ENCODE data around the gene FBXL20.
"Not testable (repeated sequence)": the region's sequence is repeated elsewhere in the genome, so short reads cannot be mapped to it uniquely, and the experiment has no call there.

Gene FBXL20

DNA sequence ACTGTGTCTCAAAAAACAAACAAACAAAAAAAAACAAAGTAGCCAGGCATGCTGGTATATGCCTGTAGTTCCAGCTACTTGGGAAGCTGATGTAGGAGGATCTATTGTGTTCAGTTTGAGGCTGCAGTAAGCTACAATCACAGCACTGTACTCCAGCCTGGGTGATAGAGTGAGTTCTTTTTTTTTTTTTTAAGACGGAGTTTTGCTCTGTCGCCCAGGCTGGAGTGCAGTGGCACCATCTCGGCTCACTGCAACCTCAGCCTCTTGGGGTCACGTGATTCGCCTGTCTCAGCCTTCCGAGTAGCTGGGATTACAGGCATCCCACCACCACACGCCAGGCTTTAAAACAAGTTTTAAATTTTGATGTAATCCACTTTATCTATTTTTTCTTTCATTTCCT is 95.4 kb downstream of the FBXL20 start:
- TF ChIP-seq, protein P1, sequence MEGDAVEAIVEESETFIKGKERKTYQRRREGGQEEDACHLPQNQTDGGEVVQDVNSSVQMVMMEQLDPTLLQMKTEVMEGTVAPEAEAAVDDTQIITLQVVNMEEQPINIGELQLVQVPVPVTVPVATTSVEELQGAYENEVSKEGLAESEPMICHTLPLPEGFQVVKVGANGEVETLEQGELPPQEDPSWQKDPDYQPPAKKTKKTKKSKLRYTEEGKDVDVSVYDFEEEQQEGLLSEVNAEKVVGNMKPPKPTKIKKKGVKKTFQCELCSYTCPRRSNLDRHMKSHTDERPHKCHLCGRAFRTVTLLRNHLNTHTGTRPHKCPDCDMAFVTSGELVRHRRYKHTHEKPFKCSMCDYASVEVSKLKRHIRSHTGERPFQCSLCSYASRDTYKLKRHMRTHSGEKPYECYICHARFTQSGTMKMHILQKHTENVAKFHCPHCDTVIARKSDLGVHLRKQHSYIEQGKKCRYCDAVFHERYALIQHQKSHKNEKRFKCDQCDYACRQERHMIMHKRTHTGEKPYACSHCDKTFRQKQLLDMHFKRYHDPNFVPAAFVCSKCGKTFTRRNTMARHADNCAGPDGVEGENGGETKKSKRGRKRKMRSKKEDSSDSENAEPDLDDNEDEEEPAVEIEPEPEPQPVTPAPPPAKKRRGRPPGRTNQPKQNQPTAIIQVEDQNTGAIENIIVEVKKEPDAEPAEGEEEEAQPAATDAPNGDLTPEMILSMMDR (conservative IDR thresholded peaks at IDR 0.05; ENCODE audit: low read length) = no peak
- H3K4me3 ChIP-seq (ENCODE audit: low read length) = no peak overlapping the region
- DNase-seq (ENCODE audit: low read depth) = no peak

- no peak for DNase-seq (ENCODE audit: low read depth)
- no peak overlapping the region for H3K4me3 ChIP-seq (ENCODE audit: low read length)
- TF ChIP-seq, protein P1 (conservative IDR thresholded peaks at IDR 0.05; ENCODE audit: low read length) = no peak
These were observed 97.2 kb downstream of the FBXL20 start for GRCh38 chr17:39304188-39304587.

- TF ChIP-seq, protein P1 (conservative IDR thresholded peaks at IDR 0.05; ENCODE audit: low read length) = no peak
- no peak for DNase-seq (ENCODE audit: low read depth)
- no peak overlapping the region for H3K4me3 ChIP-seq (ENCODE audit: low read length)
These were observed 107.4 kb downstream of the FBXL20 start for GRCh38 chr17:39294060-39294459.

DNA sequence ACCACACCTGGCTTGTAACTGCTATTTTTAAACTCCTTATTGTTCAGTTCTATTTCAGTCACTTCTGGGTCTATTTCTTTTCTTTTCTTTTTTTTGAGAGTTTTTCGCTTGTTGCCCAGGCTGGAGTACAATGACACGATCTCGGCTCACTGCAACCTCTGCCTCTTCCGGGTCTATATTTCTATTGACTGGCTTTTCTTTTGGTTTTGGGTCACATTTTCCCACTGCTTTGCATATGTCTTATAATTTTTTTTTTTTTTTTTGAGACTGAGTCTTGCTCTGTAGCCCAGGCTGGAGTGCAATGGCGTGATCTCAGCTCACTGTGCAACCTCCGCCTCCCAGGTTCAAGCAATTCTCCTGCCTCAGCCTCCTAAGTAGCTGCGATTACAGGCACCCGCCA is 108.9 kb downstream of the FBXL20 start:
- H3K4me3 ChIP-seq (ENCODE audit: low read length); DNase-seq (ENCODE audit: low read depth): not testable (repeated sequence)

DNA sequence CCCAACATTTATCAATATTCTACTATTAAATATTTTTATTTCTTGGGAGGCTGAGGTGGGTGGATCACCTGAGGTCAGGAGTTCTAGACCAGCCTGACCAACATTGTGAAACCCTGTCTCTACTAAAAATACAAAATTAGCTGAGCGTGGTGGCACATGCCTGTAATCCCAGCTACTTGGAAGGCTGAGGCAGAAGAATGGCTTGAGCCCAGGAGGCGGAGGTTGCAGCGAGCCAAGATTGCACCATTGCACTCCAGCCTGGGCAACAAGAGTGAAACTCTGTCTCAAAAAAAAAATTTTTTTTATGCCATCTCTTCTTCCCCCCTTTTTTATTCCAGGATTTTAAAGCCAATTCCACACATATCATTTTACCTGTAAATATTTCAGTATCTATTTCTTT is 114.9 kb downstream of the FBXL20 start:
- not testable (repeated sequence) for H3K4me3 ChIP-seq (ENCODE audit: low read length)

GRCh38 chr17:39284685-39285084 is 116.7 kb downstream of the FBXL20 start:
- TF ChIP-seq, protein P1 (conservative IDR thresholded peaks at IDR 0.05; ENCODE audit: low read length) = no peak
- H3K4me3 ChIP-seq (ENCODE audit: low read length) = no peak overlapping the region
- DNase-seq (ENCODE audit: low read depth) = no peak

More for the DNA sequence above, 114.9 kb downstream of the FBXL20 start:
- not testable (repeated sequence) for DNase-seq (ENCODE audit: low read depth)

DNA sequence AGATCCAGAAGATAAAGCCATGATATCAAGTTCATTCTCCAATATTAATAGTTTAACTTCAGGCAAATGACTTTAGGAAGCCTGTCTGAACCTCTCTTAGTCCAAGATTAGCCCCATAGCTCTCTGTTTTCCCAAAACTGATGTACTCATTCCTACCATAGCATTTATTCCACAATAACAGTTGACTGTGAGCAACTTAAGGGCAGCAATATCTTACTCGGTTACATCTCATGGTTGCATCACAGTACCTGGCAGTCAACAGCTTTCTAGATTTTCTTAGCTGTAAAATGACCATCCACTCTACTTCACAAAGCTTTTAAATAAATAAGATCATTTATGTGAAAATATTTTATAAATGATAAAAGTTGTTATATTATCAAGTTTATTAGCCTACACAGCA is 117.5 kb downstream of the FBXL20 start:
- DNase-seq (ENCODE audit: low read depth) = no peak
- H3K4me3 ChIP-seq (ENCODE audit: low read length) = no peak overlapping the region
- TF ChIP-seq, protein P1 (conservative IDR thresholded peaks at IDR 0.05; ENCODE audit: low read length) = no peak

DNA sequence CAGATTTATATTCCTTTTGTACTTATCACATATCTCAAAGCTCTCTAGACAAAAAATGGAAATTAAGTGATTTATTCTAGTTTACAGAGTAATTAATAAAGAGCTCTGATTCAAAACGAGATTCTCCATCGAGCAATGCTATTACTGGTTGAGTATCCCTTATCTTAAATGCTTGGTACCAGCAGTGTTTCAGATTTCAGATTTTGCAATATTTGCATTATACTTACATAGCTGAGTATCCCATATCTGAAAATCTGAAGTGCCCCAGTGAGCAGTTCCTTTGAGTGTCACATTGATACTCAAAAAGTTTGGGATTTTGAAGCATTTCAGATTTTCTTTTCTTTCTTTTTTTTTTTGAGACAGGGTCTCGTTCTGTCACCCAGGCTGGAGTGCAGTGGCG is 118.3 kb downstream of the FBXL20 start:
- TF ChIP-seq, protein P1 (conservative IDR thresholded peaks at IDR 0.05; ENCODE audit: low read length) = no peak
- no peak overlapping the region for H3K4me3 ChIP-seq (ENCODE audit: low read length)
- DNase-seq (ENCODE audit: low read depth) = no peak

All from AG10803 (cell line).